ENCODE results near the gene HRH2.

HRH2 gene

DNA sequence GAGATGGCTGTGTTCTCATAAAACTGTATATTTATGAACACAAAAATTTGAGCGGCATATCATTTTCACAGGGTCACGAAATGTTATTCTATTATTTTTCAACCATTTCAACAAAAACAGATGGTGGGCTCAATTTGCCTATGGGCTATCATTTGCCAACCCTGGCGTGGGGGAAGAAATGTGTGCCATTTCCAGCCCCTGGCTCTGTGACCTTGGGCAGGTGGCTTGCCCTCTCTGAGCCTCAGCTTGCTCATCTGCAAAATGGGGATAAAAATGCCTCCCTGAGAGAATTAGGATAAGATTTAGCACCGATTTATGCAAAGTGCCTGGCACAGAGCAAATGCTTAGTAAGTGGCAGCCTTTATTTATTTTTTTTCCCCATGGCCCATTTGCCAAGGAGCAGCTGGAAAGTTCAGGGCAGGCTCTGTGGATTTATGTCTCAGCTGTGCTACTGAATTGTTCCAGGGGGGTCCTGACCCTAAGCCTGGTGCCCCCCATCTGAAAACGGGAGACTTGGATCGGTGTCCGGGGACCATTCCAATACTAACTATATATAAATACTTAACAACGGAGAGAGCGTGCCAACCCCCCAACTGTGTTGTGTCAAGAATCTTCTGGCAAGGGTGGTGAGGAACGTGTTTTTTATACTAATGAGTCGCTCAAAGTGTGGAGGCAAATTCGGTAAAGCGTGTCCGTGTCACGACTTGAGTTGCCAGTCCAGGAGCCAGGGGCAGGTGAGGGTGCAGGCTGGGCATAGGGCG is 34.5 kb downstream of the HRH2 start:
- H3K27ac ChIP-seq = peak overlapping the region; percentile 46 to 81
- no peak overlapping the region for H3K4me3 ChIP-seq
- DNase-seq (ENCODE audit: low spot score) = no peak
- TF ChIP-seq, protein P1, sequence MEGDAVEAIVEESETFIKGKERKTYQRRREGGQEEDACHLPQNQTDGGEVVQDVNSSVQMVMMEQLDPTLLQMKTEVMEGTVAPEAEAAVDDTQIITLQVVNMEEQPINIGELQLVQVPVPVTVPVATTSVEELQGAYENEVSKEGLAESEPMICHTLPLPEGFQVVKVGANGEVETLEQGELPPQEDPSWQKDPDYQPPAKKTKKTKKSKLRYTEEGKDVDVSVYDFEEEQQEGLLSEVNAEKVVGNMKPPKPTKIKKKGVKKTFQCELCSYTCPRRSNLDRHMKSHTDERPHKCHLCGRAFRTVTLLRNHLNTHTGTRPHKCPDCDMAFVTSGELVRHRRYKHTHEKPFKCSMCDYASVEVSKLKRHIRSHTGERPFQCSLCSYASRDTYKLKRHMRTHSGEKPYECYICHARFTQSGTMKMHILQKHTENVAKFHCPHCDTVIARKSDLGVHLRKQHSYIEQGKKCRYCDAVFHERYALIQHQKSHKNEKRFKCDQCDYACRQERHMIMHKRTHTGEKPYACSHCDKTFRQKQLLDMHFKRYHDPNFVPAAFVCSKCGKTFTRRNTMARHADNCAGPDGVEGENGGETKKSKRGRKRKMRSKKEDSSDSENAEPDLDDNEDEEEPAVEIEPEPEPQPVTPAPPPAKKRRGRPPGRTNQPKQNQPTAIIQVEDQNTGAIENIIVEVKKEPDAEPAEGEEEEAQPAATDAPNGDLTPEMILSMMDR (IDR thresholded peaks at IDR 0.05) = no peak

DNA sequence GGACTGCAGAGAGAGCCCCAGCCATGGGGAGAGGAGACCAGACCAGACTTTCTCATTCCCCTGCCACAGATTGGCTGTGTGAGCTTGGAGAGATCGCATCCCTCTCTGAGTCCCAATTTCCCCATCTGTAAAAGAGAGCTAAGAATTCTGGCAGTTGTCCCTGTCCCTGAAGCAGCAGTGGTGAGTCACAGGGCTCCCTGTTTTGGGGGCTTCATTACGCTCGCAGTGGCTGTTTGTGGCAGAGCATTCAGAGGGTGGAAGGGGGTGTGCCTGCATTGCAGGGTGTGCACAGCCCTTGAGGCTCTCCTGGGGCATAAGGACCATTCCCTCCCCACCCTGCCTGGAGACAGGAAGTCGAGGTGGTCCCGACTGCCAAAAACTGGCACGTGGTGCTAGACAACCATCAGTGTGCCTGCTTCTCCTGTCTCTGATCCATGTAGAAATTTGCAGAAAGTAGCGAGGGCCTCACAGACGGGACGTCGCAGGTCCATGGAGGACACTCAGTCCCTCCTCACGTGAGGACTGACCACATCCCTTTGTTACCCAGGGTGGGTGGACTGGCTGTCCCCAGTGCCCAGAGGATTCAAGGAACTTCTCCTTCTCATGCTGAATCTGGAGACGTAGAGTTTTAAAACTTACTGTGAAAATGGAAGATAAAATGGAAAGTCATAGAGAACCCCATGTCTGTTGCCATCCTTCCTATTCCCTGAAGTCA is 35.3 kb downstream of the HRH2 start:
- H3K27ac ChIP-seq = peak overlapping the region; percentile 46 to 81

GRCh38 chr5:175693741-175694140 is 35.9 kb downstream of the HRH2 start:
- Histone ChIP-seq H3K4me3 (no peak overlapping the region), H3K27ac (peak overlapping the region in 1 of 2 donors; percentile 81)
- TF ChIP-seq, protein P1 (IDR thresholded peaks at IDR 0.05) = no peak
- no peak for DNase-seq (ENCODE audit: low spot score)

More for the DNA sequence above, 35.3 kb downstream of the HRH2 start:
- no peak for DNase-seq (ENCODE audit: low spot score)
- TF ChIP-seq, protein P1 (IDR thresholded peaks at IDR 0.05) = no peak
- no peak overlapping the region for H3K4me3 ChIP-seq

DNA sequence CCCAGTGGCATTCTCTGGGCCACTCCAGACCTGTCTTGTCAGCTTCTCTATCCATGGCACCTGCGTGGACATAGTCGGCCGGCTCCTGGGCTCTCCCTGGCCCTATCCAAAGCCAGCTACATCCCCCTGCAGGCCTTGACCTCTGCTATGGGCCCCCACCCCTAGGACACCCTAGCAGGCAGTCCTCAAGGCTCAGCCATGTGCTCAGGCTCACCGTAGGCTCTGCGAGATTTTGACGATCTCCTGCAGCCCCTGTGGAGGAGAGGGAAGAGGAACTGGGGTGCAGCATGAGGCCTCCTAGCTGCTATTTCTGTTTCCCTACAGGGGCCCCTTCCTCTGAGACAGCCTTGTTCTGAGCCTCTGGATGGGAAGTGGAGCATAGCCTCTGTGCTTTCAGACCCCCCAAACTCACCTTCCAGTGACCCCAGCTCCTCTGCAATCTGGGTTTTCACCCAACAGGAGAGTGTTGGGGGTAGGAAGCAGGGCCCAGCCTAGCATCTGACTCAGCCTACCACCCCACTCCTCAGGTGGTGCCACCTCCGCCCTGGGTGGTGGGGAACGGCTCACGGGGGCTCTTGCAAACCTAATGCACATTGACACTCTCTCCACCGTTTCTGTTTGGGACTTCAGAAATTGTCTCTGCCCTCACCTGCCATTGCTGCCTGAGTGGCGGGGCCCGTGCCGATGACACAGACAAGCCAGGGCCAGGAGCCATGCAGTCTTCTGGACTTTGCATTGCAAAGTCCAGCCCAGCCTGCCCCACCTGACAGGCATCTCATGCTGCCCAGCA is 36.7 kb downstream of the HRH2 start:
- peak overlapping the region in 1 of 2 donors; percentile 81 for H3K27ac ChIP-seq
- DNase-seq (ENCODE audit: low spot score) = no peak
- H3K4me3 ChIP-seq = no peak overlapping the region
- TF ChIP-seq, protein P1 (IDR thresholded peaks at IDR 0.05) = no peak

GRCh38 chr5:175695161-175696126 is 37.6 kb downstream of the HRH2 start:
- no peak for DNase-seq (ENCODE audit: low spot score)
- no peak overlapping the region for H3K4me3 ChIP-seq
- TF ChIP-seq, protein P1 (IDR thresholded peaks at IDR 0.05) = no peak
- peak overlapping the region in 1 of 2 donors; percentile 81 for H3K27ac ChIP-seq
